Hepatocyte (in vitro differentiated cells): ENCODE data around the gene THSD4.

Experiments
- EZH2 ChIP-seq: fragments of 200-600 bp; sonication (generic); IDR thresholded peaks from 2 replicates; pipeline ENCODE4 v1.6.1; 2016; ENCODE audit warnings: antibody characterized with exemption, mild to moderate bottlenecking, borderline replicate concordance
- EZH2phosphoT487 ChIP-seq: fragments of 200-600 bp; sonication (generic); IDR thresholded peaks from one replicate; pipeline ENCODE4 v1.6.1; 2018; ENCODE audit warnings: antibody characterized with exemption, mild to moderate bottlenecking, low read depth, moderate library complexity; ENCODE audit not compliant: unreplicated experiment, severe bottlenecking
- TF ChIP-seq, protein P1 (sequence below): fragments of 200-600 bp; sonication (generic); IDR thresholded peaks from 2 replicates; pipeline ENCODE4 v1.5.1; 2016; ENCODE audit warnings: antibody characterized with exemption, mild to moderate bottlenecking; ENCODE audit not compliant: poor library complexity

DNA sequence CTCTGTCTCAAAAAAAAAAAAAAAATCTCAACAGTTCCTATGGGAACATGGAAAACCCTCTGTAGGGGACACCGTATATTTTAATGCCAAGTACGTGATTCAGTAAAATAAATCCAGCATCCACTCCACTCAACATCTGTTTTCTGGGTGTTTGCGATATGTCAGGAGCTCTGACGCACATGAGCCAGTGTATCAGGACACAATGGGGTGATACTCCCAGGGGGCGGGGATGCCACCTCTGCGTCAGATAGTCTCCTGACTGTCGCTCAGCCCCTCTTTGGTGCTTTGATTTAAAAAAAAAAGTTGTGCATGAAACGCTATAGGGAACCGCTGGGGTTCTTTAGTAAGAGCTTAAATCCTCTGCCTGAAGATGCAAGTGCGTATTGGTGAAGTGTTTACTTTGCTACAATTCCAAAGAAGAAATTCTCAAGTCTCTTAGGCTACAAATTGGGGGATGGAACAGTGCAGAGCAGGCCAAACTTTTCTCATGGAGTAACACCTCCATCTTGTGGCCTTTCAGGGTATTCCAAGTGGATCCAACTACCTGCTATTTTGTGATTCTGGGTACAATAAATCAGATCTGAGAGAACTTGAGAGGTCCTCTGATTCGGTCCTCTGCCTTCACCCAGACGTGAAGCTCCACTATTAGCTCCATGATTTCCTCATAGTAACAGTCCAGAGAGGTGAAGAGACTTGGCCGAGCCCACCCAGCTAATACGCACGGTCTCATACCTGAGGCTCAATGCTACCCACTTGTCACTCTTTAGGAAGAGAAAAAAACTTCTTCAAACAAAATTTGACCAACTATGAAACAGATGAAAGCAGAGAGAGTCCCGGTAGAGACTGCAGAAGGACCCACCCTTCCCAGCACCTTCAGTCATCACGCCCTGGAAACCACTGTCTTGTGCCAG, 685.8 kb downstream of the THSD4 start:
- TF ChIP-seq, protein P1, sequence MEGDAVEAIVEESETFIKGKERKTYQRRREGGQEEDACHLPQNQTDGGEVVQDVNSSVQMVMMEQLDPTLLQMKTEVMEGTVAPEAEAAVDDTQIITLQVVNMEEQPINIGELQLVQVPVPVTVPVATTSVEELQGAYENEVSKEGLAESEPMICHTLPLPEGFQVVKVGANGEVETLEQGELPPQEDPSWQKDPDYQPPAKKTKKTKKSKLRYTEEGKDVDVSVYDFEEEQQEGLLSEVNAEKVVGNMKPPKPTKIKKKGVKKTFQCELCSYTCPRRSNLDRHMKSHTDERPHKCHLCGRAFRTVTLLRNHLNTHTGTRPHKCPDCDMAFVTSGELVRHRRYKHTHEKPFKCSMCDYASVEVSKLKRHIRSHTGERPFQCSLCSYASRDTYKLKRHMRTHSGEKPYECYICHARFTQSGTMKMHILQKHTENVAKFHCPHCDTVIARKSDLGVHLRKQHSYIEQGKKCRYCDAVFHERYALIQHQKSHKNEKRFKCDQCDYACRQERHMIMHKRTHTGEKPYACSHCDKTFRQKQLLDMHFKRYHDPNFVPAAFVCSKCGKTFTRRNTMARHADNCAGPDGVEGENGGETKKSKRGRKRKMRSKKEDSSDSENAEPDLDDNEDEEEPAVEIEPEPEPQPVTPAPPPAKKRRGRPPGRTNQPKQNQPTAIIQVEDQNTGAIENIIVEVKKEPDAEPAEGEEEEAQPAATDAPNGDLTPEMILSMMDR = peak; percentile 83
- TF ChIP-seq EZH2 (no peak), EZH2phosphoT487 (no peak)
